Gastroesophageal sphincter (tissue), 4 donors: Measurements from ENCODE around the gene ARL4C. TPM values are rescaled to one million over a fixed set of nuclear protein-coding genes. Genes with fewer than 3 reads are reported as not detected.

Experiments
- ATAC-seq: fragments of 150-250 bp; one replicate; pipeline ENCODE4 v1.9.1; 2016; ENCODE audit warnings: mild to moderate bottlenecking, moderate library complexity
- H3K27ac ChIP-seq, 4 donors: fragments of 200-600 bp; sonication (generic) in 3 of 4; 1 replicate in 3 of 4; 2 replicates in 1 of 4; pipeline ENCODE4 v1.5.1; 2016 to 2019
- H3K27me3 ChIP-seq: fragments of 200-600 bp; sonication (generic); one replicate; pipeline ENCODE4 v1.5.1; 2019
- H3K36me3 ChIP-seq, 2 donors: fragments of 200-600 bp; sonication (generic); one replicate each; pipeline ENCODE4 v1.5.1; 2019; ENCODE audit warnings: control low read depth in 1 of 2
- H3K4me1 ChIP-seq, 3 donors: fragments of 200-600 bp; sonication (generic); 1 replicate in 2 of 3; 2 replicates in 1 of 3; pipeline ENCODE4 v1.5.1; 2016 to 2019; ENCODE audit warnings: control low read depth in 2 of 3
- H3K4me3 ChIP-seq, 2 donors: fragments of 200-600 bp; sonication (generic); one replicate each; pipeline ENCODE4 v1.5.1; 2019; ENCODE audit warnings: mild to moderate bottlenecking in 1 of 2, moderate library complexity in 1 of 2
- H3K9me3 ChIP-seq, 3 donors: fragments of 200-600 bp; sonication (generic); one replicate each; pipeline ENCODE4 v1.5.1; 2017 to 2019; ENCODE audit warnings: control low read depth in 2 of 3
- CTCF ChIP-seq, 4 experiments: fragments of 200-600 bp in 2 of 4; fragments of 450-650 bp in 2 of 4; sonication (generic) in 1 of 4; IDR thresholded peaks; one replicate each; pipeline ENCODE4 v1.5.1; 2017 to 2019; ENCODE audit warnings: antibody characterized with exemption in 4 of 4, mild to moderate bottlenecking in 2 of 4, moderate library complexity in 2 of 4
- EP300 ChIP-seq: sonication (generic); formaldehyde crosslinking; IDR thresholded peaks from one replicate; pipeline ENCODE4 v1.6.1; 2017; ENCODE audit warnings: antibody characterized with exemption, mild to moderate bottlenecking
- POLR2A ChIP-seq, 2 donors: fragments of 450-650 bp; IDR thresholded peaks; one replicate each; pipeline ENCODE4 v1.6.1; 2017; ENCODE audit warnings: antibody characterized with exemption in 2 of 2, mild to moderate bottlenecking in 2 of 2, moderate library complexity in 1 of 2
- POLR2AphosphoS5 ChIP-seq: sonication (generic); formaldehyde crosslinking; IDR thresholded peaks from one replicate; pipeline ENCODE4 v1.6.1; 2017; ENCODE audit warnings: antibody characterized with exemption
- WGBS, 2 donors: methylation state at CpG; one replicate each; pipeline ENCODE4 v1.1.5; 2018; ENCODE audit warnings: low coverage in 1 of 2; 5-methylcytosine and 5-hydroxymethylcytosine counted together
- total RNA-seq, 4 donors: library from RNA; depleted of rRNA; stranded (reverse); fragments of >200 nt; gene quantifications; one replicate each; pipeline ENCODE4 v1.1.0, GENCODE V29; 2016

Gene ARL4C
- total RNA-seq, 4 donors from 2014 or later: 3.7 to 12.7 (median 7.2) TPM

GRCh38 chr2:234514873-234515638 is 18.2 kb upstream of the ARL4C start:
- no peaks in the 10 kb centered on the region for H3K36me3 ChIP-seq
- no peaks in the 10 kb centered on the region for H3K9me3 ChIP-seq
- TF ChIP-seq EP300 (no peak), CTCF (IDR thresholded peaks at IDR 0.05) (no peak), POLR2AphosphoS5 (no peak), POLR2A (IDR thresholded peaks at IDR 0.05) (no peak)
- H3K27me3 ChIP-seq: peaks cover 35% of the 10 kb centered on the region
- H3K4me1 ChIP-seq: no peaks in the 10 kb centered on the region
- ATAC-seq: no peak
- WGBS, 2 donors: 65 to 92% methylated on average over 4 to 5 of the region's 16 CpGs
- no peak overlapping the region for H3K27ac ChIP-seq
- no peak overlapping the region for H3K4me3 ChIP-seq

GRCh38 chr2:234514099-234514498 is 17.2 kb upstream of the ARL4C start:
- no peaks in the 10 kb centered on the region for H3K9me3 ChIP-seq
- H3K4me3 ChIP-seq: no peak overlapping the region
- TF ChIP-seq CTCF (IDR thresholded peaks at IDR 0.05): no peak
- TF ChIP-seq EP300: no peak
- no peak for TF ChIP-seq POLR2AphosphoS5
- no peak for TF ChIP-seq POLR2A (IDR thresholded peaks at IDR 0.05)
- WGBS, 2 donors: 83 to 100% methylated on average over 1 of the region's 1 CpG
- H3K36me3 ChIP-seq: no peaks in the 10 kb centered on the region
- H3K27me3 ChIP-seq: peaks cover 35% of the 10 kb centered on the region
- no peak for ATAC-seq
- no peaks in the 10 kb centered on the region for H3K4me1 ChIP-seq
- no peak overlapping the region for H3K27ac ChIP-seq

- ATAC-seq: no peak
- Histone ChIP-seq H3K27ac (no peak overlapping the region), H3K4me1 (no peaks in the 10 kb centered on the region), H3K9me3 (no peaks in the 10 kb centered on the region), H3K27me3 (peaks cover 35% of the 10 kb centered on the region), H3K36me3 (no peaks in the 10 kb centered on the region), H3K4me3 (no peak overlapping the region)
- TF ChIP-seq POLR2AphosphoS5: no peak
- no peak for TF ChIP-seq CTCF (IDR thresholded peaks at IDR 0.05)
- TF ChIP-seq EP300: no peak
- TF ChIP-seq POLR2A (IDR thresholded peaks at IDR 0.05): no peak
- 86 to 93% methylated on average over 11 of the region's 14 CpGs for WGBS, 2 donors
These were observed 16.2 kb upstream of the ARL4C start for GRCh38 chr2:234512884-234513669.

GRCh38 chr2:234502919-234503285 is 6.0 kb upstream of the ARL4C start:
- Histone ChIP-seq H3K27me3 (no peaks in the 10 kb centered on the region), H3K27ac (no peak overlapping the region), H3K36me3 (no peaks in the 10 kb centered on the region), H3K4me1 (no peaks in the 10 kb centered on the region), H3K9me3 (no peaks in the 10 kb centered on the region), H3K4me3 (no peak overlapping the region)
- no peak for TF ChIP-seq POLR2A (IDR thresholded peaks at IDR 0.05)
- no peak for TF ChIP-seq POLR2AphosphoS5
- 28 to 63% methylated on average over 3 of the region's 3 CpGs for WGBS, 2 donors
- ATAC-seq: no peak

- TF ChIP-seq EP300 (no peak), POLR2AphosphoS5 (no peak), CTCF (IDR thresholded peaks at IDR 0.05) (no peak), POLR2A (IDR thresholded peaks at IDR 0.05) (no peak)
- Histone ChIP-seq H3K9me3 (no peaks in the 10 kb centered on the region), H3K4me1 (peaks cover 0 to 3% (median 0%) of the 10 kb centered on the region in 3 donors), H3K27me3 (no peaks in the 10 kb centered on the region), H3K4me3 (no peak overlapping the region), H3K27ac (no peak overlapping the region), H3K36me3 (no peaks in the 10 kb centered on the region)
- no peak for ATAC-seq
- 48 to 70% methylated on average over 1 to 3 of the region's 3 CpGs for WGBS, 2 donors
These were observed 5.5 kb upstream of the ARL4C start for GRCh38 chr2:234502285-234502918.
